Measurements from ENCODE around the gene MRPS6.

MRPS6 gene

DNA sequence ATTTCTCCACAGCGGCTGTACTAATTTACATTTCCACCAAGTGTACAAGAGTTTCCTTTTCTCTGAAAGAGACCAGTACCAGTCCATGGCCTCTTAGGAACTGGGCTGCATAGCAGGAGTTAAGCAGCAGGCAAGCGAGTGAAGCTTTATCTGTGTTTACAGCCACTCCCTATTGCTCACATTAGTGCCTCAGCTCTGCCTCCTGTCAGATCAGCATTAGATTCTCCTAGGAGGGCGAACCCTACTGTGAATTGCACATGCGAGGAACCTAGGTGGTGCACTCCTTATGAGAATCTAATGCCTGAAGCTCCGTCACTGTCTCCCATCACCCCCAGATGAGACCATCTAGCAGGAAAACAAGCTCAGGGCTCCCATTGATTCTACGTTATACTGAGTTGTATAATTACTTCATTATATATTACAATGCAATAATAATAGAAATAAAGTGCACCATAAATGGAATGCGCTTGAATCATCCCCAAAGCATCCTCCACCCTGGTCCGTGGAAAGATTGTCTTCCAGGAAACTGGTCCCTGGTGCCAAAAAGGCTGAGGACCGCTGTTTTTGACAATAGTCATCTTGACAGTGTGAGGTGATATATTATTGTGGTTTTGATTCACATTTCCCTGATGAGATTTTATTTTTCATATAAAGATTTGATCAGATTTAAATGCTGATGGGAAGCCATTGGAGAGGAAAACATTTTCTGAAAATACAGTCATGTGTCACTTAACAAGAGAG is 45.5 kb upstream of the MRPS6 start:
- no peaks in the 10 kb centered on the region for H3K27me3 ChIP-seq (ENCODE audit: insufficient read depth, poor library complexity, severe bottlenecking)
- H3K4me3 ChIP-seq (replicated peaks; ENCODE audit: insufficient read depth, low read length), result no peak overlapping the region
- TF ChIP-seq POLR2AphosphoS5 (IDR thresholded peaks at IDR 0.05; ENCODE audit: low read depth) (no peak), GABPA (IDR thresholded peaks at IDR 0.05; ENCODE audit: low read depth) (no peak), CTCF (IDR thresholded peaks at IDR 0.05; ENCODE audit: insufficient read depth, low read length) (no peak), SPI1 (IDR thresholded peaks at IDR 0.05; ENCODE audit: borderline replicate concordance, low read depth) (no peak), REST (IDR thresholded peaks at IDR 0.05; ENCODE audit: insufficient replicate concordance, low read depth) (no peak)
- no peak overlapping the region for H3K27ac ChIP-seq (replicated peaks)
- DNase-seq (ENCODE audit: low read depth in 1 of 2, low spot score in 1 of 2), result no peak

DNA sequence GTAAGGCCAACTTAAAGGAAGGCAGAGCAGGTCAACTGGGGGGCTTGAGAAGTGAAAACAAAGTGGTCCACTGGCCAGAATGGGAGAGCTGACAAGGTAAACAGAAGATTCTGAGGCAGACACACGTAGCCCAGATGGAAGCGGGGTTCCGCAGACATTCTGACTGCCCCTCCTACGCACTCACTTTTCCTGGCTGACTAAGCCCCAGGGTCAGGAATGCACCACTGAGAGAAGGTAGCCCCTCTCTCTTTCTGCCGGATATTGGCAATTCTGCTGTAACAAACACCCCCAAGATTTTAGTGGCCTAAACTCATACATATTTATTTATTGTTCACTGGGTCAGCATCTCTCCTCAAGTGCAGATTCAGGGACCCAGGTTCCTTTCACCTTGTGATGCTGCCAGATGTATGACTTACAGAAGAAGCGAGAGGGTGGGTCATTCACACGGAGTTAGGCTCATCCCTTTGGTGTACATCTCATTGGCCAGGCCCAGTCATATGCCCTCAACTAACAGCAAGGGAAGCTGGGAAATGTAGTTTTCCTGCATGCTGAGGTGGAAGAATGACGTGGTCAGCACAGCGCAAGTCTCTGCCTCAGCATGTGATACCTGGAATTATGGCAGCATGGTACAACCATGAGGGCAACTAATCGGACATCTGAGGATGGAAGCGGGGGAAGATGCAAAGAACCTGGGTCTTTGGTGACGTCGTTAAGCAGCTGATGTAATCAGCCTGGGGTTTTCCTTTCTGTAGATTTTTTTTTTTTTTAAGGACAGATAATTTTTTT is 43.4 kb upstream of the MRPS6 start:
- H3K4me3 ChIP-seq (replicated peaks; ENCODE audit: insufficient read depth, low read length), result no peak overlapping the region
- DNase-seq (ENCODE audit: low read depth in 1 of 2, low spot score in 1 of 2), result no peak

More for the DNA sequence above, 43.4 kb upstream of the MRPS6 start:
- no peak overlapping the region for H3K27ac ChIP-seq (replicated peaks)
- no peak for TF ChIP-seq POLR2AphosphoS5 (IDR thresholded peaks at IDR 0.05; ENCODE audit: low read depth)
- TF ChIP-seq GABPA (IDR thresholded peaks at IDR 0.05; ENCODE audit: low read depth), result no peak
- TF ChIP-seq SPI1 (IDR thresholded peaks at IDR 0.05; ENCODE audit: borderline replicate concordance, low read depth), result no peak
- TF ChIP-seq REST (IDR thresholded peaks at IDR 0.05; ENCODE audit: insufficient replicate concordance, low read depth), result no peak
- no peak for TF ChIP-seq CTCF (IDR thresholded peaks at IDR 0.05; ENCODE audit: insufficient read depth, low read length)
- H3K27me3 ChIP-seq (ENCODE audit: insufficient read depth, poor library complexity, severe bottlenecking), result no peaks in the 10 kb centered on the region
